HG03066 (cell line): ENCODE measurements around the gene GALNT9.

Source experiments
- ATAC-seq: cut with Tn5 transposase; IDR thresholded peaks from one replicate; pipeline ENCODE4 v1.9.1; 2021; ENCODE audit warnings: low read depth; ENCODE audit not compliant: unreplicated experiment

GALNT9 gene

GRCh38 chr12:132328282-132329029 is 933 bp downstream of the GALNT9 start:
- ATAC-seq: no peak

DNA sequence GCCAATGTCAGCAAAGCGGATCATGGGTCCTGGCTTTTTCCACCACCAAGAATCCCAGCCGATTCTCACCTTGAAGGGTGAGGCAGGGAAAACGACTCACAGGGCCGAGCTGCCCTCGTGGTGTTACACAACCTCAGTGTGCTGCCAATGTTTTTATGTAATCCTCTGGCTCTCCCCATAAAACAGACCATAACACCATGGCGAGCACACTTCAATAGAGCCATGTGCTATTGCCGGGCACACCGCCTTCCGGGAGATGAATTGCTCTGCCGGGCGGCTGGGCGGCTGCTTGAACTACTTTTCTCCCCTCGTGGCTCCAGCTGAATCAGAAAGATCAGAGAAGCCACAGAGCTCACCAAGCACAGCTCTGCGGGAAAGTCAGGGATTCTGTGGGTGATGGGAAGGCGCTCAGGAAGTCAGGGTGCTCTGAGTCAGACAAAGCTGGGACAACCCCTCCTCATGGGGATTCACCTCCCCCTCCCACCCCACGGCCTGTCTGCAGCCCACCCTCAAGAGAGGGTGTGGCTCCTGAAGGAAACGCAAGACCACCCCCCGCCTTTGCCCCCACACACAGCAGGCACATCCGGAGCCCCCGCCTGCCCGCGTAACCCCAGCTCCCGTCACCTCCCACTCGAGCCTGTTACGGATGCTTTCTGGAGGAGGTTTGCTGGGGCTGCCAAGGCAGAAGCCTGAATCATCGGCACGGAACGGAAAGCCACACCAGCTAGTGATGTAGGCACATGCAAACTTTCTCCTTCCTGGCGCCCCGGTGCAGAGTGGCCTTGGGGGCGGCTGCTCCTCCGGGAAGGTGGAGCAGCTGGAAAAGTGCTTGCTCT is 1.8 kb downstream of the GALNT9 start:
- ATAC-seq: no peak

DNA sequence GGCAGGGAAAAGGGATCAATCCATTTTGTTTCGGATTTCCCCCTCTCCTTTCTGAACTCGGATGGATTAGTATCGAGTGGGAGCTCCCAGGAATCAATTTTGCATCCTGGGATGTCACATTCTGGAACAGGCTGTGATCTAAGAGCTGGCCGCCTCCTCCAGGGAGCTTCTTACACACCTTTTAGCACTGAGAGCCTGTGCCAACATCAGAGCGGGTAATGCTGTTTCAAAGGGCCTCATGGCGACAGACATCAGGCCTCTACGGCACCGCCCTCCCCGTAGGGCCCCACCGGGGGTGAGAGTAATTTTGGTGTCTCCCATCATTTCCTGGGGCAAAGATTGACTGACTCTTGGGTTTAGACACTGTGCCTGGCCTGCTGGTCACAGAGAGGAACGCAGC is 2.7 kb downstream of the GALNT9 start:
- ATAC-seq: no peak

DNA sequence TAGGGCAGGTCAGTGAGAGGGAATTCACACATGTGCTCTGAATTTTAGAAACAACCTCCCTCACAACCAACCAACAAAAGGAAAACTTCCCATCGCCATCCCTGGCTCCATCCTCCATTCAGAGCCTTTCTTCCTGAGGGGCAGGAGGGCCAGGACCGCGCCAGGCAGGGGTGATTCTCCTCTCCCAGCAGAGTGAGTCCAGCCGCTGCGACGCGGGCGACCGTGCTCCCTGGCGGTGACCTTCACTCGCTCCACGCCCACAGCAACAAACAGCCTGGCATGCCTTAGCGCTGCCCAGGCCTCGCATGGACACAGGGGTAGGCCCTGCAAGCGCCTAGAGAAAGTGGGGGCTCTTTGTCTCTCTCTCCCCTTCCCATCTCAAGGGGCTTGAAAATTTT is 3.7 kb downstream of the GALNT9 start:
- ATAC-seq: no peak

DNA sequence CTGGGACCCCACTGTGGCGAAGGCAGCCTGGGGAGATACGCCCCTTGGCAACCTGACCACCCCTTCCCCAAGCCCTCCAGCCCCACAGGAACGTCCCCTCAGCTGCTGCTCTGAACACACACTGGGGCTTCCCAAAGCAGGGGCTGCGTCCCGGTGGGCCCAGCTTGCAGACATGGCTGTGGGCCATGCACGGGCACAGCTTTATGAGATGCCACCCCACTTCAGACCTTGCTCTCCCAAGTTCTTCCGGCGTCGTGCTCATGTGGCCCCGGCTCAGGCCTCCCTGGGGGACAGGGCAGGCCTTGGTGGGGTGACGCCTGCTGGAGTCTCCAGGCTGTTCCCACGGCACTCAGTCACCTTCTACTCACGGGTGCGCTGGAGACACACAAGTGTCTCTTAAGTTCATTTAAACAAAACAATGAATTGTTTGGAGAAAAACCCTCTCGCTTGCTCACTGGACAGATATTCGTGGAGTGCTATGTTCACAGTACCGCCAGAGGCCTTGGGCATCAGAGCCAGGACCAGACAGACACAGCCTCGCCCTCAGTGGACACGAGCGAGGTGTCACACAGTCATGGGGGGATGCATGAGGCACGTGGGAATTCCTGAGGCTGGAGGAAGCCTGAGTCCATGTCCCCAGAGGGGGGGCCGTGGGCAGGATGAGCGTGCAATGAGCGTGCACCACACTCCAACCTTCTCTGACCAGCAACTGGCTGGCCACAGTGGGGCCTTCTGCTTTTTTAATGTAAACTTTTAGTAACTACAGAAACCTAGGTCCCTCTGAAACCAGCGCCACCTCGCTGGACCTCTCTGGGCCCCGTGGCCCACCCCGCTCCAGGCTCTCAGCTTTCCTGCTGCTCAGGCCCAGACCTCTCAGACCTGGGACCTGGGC is 4.3 kb downstream of the GALNT9 start:
- ATAC-seq: no peak

GRCh38 chr12:132324173-132324572 is 5.2 kb downstream of the GALNT9 start:
- no peak for ATAC-seq

- no peak for ATAC-seq
Observed at GRCh38 chr12:132323171-132324010, 6.0 kb downstream of the GALNT9 start.

- ATAC-seq: no peak
Observed at GRCh38 chr12:132322206-132323132, 6.9 kb downstream of the GALNT9 start.

- no peak for ATAC-seq
Observed at GRCh38 chr12:132321321-132322118, 7.9 kb downstream of the GALNT9 start.

DNA sequence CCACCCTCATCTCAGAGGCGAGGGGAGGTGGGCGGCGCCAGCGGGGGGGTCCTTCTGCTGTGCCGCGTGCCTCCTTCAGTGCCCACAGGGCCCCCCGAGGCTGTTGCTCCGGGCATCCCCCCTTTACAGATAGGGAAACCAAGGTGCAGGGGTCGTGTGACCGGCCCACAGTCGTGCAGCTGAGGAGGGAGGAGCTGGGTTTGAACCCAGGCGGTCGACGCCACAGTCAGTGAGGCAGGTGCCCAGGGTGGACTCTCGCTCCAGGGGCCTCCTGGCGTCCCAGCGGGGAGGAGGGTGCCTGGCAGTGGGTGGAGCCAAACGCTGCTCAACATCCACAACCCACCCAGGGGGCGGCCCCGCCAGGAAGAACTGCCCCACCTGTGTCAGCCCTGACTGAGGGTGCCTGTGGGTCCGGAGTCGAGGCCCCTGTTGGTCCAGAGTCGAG is 8.6 kb downstream of the GALNT9 start:
- ATAC-seq: no peak

GRCh38 chr12:132319991-132320570 is 9.3 kb downstream of the GALNT9 start:
- no peak for ATAC-seq

- no peak for ATAC-seq
Observed at GRCh38 chr12:132319359-132319950, 9.9 kb downstream of the GALNT9 start.

- ATAC-seq: no peak
Observed at GRCh38 chr12:132318618-132319033, 10.8 kb downstream of the GALNT9 start.

DNA sequence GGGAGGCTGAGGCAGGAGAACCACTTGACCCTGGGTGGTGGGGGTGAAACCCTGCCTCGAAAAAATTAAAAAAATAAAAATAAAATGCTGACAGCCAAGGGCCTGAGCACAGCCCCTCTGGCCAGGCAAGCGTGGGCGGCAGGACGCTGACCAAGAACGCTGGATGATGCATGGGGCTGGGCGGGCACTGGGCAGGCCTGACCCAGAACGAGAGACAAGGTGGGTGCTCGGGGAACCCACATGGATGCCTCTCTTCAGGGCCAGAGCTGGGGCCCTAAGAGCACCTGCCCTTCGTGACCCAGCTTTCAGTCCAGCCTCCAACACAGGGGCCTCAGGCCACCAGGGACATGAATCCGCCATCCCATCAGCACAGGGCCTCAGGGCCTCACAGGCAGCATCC is 11.3 kb downstream of the GALNT9 start:
- ATAC-seq: no peak

- ATAC-seq: no peak
Observed at GRCh38 chr12:132317233-132317938, 12.0 kb downstream of the GALNT9 start.

GRCh38 chr12:132316497-132317232 is 12.7 kb downstream of the GALNT9 start:
- no peak for ATAC-seq
